HG03095 (cell line): ENCODE data around the gene PLEKHG4B.
"Not testable (repeated sequence)": the region's sequence is repeated elsewhere in the genome, so short reads cannot be mapped to it uniquely, and the experiment has no call there.

ENCODE experiments used
- ATAC-seq: cut with Tn5 transposase; IDR thresholded peaks from one replicate; pipeline ENCODE4 v1.9.1; 2021; ENCODE audit warnings: moderate library complexity; ENCODE audit not compliant: unreplicated experiment

Gene PLEKHG4B

DNA sequence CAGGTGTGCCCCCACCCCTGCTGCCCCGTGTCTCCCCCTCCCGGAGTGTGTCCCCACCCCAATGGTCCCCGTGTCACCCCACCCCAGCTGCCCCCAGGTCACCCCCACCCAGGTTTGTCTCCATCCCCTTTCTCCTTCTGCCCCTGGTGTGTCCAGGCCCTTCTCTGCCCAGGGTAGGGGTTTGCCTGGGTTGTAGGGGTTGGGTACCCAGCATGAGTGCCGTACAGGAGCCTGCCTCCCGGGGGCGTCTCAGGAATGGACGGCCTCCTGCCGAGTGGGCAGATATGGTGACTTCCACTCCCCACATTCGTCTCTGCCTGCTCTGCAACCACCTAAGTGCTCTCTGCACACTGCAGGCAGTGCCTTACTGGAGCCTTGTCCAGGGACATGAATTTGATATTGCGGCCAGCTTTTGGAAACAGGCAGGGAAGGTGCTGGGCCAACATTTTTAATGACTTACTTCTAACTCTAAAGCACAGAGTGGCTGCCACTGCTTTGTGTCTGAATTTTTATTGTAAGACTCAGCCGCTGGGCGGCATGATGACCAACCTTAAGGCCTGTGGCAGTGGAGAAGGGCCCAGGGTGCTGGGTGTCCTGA is 106.0 kb downstream of the PLEKHG4B start:
- no peak for ATAC-seq

DNA sequence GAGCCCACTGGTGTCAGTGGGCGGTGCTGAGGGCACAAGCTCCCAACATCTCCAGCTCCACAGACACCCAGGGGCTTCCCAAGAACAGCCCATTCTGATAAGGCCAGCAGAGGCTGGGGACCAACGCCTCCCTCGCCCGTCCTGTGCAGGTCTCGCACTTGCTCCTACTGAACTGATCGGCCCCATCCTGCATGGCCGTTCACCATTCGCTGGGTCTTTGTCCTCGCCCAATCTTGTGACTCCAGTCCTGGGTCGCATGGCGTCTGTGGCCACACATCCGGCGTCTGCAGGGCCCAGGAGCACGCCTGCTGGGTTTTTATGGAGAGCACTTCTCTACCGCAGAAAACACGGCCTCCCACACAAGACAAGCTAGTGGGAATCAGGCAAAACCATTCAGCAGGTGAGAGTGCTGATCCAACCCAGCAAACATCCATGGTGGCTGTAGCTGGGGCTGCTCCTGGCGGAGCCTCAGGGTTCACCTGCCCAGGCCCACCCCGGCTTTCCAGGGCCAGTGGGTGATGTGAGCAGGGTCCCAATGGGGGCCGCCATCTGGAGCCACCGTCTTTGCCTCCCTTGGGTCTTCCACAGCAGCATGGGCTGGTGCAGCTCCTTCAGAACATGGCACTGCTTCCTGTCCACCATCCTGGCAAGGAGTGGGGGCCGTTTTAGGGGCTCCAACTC is 106.7 kb downstream of the PLEKHG4B start:
- ATAC-seq = no peak

- ATAC-seq = no peak
Observed at GRCh38 chr5:199197-199949, 107.4 kb downstream of the PLEKHG4B start.

- ATAC-seq = no peak
Observed at GRCh38 chr5:199950-200645, 108.1 kb downstream of the PLEKHG4B start.

GRCh38 chr5:200985-201384 is 109.0 kb downstream of the PLEKHG4B start:
- no peak for ATAC-seq

DNA sequence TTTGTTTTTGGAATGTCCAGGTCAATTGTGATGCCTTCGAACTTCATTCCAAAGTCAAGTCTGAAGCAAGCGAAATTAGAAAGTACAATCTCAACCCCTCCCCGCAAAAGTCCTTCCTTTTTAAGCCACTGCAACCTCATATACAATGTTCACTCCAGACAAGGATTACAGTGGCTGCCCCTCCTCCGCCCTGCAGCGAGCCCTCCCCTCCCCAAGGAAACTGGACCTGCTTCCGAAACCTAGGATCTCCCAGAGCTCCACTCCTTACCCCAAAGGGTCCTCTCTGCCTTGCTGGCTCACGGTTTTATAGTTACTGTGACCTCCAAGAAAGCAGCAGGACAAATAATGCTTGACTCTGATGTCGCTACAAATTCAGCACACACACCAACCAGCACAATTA is 109.7 kb downstream of the PLEKHG4B start:
- no peak for ATAC-seq

DNA sequence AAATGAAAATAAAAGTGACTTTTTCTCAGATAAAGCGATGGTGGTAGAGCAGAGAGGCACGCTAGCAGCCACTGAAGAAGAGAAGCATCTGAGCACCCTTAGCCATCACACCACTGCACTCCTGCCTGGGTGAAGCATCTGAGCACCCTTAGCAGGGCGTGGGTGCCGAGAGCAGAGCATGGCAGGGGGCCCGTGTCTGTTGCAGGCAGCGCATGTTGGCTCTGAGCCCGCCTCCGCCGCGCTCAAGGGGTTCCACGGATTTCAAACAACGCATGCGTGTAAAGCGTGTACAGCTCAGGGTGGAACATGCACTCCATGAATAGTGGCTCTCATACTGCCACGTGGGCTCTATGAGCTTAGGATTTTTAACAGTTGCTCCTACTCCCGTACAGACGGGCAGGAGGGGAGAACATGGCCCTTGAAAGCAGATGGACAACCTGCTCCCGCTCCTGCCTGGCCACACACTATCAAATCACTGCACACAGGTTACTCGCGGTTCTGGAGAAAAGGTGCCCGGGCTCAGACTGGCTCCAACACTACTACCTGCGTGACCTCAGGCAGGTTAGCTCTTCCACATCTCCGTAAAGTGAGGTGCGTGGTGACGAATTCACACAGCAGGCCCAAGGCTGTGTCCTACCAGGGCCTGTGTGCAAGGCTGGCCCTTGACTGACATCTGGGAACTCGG is 111.4 kb downstream of the PLEKHG4B start:
- ATAC-seq = no peak

DNA sequence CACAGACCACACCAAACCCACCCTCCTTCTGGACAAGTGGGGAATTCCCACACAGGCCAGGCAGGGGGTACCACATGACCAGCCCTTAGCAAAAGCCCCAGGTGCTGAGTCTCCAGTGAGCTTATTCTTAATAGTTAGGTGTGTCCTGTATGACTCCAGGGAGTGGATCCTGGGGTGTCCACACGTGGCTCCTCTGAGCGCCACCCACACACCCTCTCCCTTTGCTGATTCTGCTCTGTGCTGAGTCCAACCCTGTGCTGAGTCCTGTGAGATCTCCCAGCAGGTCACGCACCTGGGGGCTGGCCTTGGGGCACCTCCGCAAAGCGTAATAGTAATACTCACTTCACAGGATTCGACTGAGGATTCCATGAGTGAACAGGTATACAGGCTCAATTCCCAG is 112.0 kb downstream of the PLEKHG4B start:
- no peak for ATAC-seq

DNA sequence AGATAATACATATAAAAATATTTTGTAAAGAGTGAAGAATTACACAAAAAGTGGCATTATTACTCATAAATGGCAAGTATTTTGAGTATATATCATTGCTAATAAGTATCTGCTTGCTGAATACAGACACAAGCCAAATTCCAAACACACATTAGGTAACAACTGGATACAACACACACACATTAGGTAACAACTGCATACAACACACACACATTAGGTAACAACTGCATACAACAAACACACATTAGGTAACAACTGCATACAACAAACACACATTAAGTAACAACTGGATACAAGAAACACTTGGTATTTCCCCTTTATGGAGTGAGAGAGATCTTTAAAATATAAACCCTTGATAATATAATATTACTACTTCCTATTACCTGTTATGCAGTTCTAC is 112.5 kb downstream of the PLEKHG4B start:
- no peak for ATAC-seq

GRCh38 chr5:204966-205670 is 113.2 kb downstream of the PLEKHG4B start:
- no peak for ATAC-seq

DNA sequence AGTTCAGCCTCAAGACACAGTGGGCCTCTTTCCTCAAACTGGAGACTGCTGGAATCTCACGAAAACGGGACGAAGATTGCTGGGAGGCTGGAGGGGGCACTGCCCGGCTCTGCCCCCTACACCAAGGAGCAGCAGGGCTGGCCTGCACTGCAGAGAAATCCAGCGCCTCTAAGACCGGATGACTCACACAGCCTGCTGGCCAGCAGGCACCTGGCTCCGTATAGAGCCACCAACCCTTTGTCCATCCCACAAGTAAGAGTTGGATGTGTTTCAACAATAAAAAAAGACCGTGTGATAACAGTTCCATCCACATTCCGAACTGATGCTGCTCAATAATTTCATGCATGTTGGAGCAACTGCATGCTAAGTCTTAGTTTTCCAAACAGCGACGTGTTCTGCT is 114.4 kb downstream of the PLEKHG4B start:
- no peak for ATAC-seq

DNA sequence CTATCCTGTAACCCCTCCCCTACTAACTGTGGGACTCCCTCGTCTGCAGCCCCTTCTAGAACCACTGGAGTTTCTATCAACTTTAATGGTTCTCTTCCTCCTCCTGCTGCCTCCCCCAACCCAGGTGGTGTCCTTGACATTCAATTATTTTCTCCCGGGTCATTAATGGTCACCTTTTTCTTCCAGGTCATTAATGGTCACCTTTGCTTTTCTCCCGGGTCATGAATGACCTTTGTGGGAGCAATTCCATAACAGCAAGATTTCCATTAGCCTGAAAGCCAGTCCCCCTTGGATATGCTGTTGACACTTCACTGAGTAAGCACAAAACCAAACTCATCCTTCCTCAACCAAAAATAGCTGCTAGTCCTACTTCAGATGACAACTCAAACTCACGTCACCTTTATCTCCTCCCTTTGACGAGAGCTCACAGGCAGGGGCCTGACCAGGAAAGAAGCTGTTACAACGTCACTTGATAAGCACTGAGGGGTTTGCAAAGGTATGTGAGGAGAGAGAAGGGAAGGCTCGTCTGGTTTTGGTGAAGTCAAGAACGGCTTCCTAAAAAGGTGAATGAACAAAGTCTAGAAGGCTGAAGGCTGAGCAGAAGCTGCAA is 115.1 kb downstream of the PLEKHG4B start:
- no peak for ATAC-seq

GRCh38 chr5:207599-207998 is 115.6 kb downstream of the PLEKHG4B start:
- ATAC-seq = no peak

GRCh38 chr5:208449-209114 is 116.6 kb downstream of the PLEKHG4B start:
- ATAC-seq = no peak

- ATAC-seq = no peak
Observed at GRCh38 chr5:213803-214395, 121.9 kb downstream of the PLEKHG4B start.

DNA sequence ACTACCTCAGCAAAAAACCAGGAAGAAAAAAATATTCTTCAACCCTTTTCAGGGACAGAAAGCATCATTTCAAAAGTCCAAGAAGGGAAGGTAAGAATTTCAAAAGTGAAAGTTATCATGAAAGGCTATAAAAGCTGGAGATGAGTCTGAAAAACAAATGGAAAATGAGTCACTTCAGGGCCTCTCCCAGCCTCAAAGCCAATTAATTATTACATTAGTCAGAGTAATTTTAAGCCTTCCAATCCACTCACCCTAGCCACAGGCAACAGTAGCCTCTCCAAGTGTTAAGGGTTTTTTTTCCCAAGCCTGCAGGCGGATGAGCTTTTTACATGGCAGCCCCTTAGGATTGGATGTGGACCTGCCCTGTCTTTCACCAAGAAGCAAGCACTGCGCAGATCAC is 123.3 kb downstream of the PLEKHG4B start:
- not testable (repeated sequence) for ATAC-seq

GRCh38 chr5:216076-216475 is 124.1 kb downstream of the PLEKHG4B start:
- not testable (repeated sequence) for ATAC-seq

DNA sequence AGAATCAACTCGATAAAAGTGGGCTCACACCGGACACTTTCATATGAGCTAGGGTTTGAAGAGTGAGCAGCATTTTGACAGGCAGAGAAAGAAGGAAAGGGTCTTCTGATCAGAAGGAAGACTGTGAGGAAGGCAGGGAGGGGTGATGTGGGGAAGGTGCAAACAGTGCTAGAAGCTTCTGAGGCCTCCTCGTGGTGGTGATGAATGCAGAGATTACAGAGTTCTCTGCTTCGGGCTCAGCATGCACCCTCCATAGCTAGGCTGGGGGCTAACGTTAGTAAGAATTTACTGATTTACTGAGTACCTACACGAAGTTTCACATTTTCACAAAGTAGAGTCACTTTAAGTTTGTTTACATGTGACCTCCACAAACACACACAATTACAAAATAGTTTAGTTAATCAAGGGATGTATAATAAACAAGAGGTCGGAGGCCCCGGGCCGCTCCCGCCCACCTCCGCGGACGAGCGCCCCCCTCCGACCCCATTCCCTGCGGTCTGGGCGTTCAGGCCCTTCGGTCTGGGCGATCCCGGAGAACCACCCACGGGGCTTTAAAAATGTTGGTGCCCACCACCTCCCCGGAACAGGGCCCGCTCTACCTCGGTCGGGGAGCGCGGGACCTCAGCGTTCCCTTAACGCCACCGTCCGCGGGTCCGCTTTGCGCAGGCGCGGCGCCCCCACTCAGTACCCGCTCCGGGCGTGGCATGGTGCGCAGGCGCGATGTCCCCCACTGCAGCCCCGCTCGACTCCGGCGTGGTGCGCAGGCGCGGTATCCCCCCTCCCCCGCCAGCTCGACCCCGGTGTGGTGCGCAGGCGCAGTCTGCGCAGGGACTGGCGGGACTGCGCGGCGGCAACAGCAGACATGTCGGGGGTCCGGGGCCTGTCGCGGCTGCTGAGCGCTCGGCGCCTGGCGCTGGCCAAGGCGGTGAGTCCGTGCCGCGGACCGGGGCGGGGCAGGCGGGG is 125.8 kb downstream of the PLEKHG4B start, which contains the start of the genes CCDC127 and SDHA:
CCDC127 (minus strand) TSS at position 660 of the 963 bp plus-strand sequence. CDS start 1,304 bp downstream, outside the sequence.
SDHA (plus strand) TSS at position 827 of the 963 bp plus-strand sequence; CDS start at position 863, 36 bp downstream.
- ATAC-seq = peak; percentile 57
